ENCODE measurements around the gene COPB1.

The COPB1 gene

DNA sequence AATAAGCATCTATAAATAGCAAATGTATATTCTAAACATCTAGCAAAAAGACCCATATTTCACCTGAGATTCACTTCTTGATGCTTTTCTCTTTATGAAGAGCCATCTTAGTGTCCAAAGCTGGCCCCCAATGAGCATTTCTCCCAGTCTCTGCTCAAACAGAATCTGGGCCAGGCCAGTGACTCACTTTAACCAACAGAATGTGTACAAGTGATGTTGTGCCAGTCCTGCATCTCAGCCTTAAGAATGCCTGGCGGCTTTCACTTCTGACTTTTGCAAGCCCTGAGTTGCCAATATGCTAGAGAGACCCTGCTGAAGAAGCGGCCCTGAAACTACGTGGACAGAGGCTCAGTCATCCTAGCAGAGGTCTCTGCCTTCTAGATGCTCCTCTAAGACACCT lies 6.9 kb upstream of the COPB1 start:
- no peak for DNase-seq

DNA sequence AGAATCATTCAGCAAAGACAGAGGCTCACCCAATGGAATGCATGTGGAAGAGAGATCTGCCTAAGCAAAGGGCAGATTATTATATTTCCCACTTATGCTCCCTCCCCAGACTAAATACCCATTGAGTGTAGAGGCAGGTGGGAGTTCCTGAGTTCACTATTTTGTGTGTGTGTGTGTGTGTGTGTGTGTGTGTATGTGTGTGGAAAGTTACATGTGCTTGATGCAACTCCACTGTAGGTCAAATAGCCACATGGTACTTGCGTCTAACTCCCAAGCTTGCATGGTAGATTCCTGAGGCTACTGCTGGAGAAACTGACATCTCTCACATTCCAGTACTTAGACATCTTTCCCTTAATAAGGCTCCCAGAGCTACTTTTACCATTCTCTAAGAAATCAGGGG lies 3.4 kb upstream of the COPB1 start:
- DNase-seq, result no peak

DNA sequence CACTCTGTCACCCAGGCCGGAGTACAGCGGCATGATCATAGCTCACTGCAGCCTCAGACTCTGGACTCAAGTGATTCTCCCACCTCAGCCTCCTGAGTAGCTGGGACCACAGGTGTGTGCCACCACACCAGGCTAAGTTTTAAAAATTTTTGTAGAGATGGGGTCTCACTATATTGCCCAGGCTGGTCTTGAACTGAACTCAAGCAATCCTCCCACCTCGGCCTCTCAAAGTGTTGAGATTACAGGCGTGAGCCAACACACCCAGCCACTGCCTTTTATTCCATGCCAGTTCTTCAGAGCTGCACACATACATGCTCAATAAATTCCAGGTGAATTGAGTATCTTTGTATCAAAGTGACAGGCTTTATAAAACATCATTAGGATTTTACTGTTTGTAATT lies 2.4 kb upstream of the COPB1 start:
- no peak for DNase-seq

DNA sequence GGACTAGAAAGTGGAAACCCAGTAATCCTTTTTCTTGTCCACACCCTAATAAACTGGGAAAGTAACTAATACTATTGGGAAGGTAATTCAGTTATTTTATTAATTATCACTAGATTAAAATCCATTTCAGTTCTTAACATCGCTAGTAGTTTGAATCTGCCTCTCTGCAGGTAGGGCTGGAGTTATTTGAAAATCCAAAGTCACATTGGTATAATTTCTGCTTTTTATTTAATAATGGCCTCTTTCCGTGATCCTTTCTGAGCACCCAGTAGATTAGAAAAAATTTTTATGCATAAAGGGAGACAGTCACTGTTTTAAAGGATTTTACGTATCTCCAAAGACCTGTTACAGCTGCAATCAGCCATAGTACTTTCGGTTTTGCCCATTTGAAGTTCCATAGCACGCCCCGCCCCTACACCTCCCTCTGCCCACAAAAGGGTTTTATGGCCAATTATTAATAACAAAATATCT lies 605 bp upstream of the COPB1 start:
- DNase-seq, result peak; percentile 3

DNA sequence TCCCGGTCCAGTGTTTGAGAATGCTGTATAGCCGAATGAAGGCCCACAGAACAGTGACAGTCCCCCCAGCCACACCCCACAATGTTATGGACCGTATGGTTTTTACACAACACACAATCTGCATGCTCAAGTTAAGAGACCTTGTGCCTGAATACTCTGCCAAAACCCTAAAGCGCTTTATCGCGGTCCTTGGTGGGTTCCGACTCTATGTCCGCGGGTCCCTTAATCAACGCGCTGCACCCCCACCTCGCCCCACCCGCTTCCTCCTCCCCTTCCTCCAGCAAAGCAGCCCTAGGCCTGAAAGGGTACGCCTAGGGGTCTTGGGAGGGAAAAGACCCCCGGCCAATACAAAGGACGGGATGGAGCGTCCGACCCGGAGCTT lies 442 bp downstream of the COPB1 start:
- no peak for DNase-seq

DNA sequence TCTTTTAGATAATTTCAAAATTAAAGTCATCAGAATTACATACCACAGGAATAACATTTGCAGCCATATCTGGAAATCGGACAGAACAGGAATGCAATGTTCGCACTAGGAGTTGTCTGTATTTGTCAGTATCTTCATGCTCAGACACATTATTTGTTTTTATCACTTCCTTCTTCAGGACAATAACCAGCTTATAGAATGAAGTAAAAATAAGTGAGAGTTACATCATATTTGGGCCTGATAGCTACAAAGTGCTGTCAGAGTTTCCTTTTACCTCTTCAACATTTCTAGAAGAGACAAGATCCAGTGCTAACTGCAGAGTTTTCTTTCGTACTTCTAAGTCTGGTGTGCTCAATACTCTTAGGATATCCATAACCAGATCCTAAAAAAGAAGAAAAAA lies 18.9 kb downstream of the COPB1 start:
- DNase-seq, result no peak

DNA sequence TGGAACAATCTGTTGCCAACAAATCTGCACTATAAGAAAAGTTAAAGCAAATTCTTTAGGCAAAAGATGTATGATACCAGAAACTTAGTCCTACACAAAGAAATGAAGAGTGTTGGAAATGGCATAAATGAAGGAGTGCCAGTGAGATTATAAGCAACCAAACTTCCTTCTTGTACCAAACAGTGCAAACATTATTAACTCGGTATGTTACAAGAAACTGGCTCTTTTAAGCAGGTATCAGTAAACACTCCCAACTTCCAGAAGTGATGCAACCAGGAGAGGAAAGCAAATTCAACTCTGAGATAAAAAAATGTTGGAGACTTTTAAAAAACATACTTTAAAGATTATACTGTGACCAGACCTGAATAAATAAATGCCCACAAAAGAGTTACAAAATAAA lies 28.5 kb downstream of the COPB1 start:
- DNase-seq, result no peak

DNA sequence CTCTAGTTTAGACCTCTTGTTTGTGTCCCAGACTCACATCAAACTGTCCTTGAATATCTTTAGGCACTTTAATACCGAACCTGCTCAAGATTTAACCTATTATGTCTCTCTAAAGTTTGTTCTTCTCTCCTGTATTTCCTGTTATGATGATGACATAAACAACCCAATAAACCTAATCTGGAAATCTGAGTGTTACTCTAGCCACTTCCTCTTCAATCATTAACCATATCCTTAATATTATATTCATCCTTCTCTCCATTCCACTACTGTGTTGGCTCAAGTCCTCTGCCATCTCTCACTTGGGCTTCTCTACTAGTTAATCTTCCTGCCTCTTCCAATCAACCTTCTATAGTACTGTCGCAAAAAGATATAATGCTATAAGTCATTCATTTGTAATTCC lies 36.0 kb downstream of the COPB1 start:
- no peak for DNase-seq

DNA sequence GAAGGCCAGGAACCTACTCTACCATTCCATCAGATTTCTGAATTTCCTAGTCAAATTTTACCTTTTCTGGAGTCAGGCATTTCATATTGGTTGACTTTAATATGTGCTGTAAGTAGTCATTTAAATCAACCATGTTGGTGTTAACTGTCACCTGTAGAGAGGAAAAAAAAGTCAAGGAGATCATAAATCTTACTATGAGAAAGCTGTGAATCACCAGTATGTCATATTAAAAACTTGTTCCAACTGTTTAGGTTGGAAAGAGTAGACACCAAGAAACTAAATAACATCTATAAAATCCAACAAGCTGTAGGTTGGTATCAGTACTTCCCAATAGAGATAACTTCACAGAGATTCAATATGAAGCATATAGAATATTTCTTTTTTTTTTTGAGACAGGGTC lies 39.5 kb downstream of the COPB1 start:
- DNase-seq, result no peak

DNA sequence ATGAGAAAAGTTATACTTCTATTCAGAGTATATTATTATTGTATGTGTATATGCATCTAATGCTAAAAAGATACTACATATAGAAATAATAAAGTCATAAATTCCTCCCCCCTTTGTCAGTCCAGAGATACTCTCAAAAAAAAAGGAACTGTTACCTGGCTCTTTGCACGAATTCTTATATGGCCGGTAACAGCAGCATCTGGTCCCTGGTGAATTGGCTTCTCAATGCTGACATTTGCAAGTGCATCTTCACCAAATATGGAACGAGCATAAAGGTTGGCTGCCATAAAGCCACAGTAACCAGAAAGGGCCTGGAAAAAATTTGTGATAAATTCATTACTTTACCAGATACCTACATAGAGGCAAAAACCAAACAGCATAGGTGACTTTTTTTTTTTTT lies 41.2 kb downstream of the COPB1 start:
- no peak for DNase-seq

DNA sequence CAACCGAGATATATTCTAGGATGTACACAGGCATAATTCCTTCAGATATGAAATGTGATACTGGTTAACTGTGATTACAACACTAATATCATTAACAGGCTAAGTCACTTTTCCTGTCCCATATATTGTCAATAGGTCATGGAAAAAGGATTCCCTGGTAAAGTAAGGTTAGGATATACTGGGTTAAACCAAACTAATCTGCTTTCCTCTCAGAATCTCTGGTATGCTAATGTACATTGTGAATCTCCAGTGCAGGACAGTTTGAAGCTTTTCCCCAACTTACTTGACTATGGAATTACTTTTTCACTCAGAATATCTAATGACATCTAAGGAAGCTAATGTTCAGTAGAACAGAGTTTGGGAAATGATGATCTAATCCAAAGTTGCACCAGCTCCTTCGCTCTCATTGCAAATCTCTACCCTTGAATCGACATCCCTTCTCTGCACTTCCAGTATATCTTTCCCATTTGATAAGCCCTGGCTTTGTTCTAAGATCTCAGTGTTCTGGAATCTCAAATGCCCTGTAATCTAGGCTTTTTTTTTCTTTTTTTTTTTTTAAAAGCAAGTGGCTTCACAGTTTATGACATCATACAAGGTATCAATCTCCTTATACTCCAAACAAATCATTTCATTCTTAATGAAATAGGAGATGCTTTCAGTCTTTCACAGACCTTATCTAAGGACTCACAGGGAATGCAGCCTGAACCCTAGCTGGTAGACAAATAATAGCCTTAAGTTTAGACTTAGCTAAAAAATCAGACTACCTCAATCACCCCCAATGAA lies 43.8 kb downstream of the COPB1 start:
- no peak for DNase-seq

DNA sequence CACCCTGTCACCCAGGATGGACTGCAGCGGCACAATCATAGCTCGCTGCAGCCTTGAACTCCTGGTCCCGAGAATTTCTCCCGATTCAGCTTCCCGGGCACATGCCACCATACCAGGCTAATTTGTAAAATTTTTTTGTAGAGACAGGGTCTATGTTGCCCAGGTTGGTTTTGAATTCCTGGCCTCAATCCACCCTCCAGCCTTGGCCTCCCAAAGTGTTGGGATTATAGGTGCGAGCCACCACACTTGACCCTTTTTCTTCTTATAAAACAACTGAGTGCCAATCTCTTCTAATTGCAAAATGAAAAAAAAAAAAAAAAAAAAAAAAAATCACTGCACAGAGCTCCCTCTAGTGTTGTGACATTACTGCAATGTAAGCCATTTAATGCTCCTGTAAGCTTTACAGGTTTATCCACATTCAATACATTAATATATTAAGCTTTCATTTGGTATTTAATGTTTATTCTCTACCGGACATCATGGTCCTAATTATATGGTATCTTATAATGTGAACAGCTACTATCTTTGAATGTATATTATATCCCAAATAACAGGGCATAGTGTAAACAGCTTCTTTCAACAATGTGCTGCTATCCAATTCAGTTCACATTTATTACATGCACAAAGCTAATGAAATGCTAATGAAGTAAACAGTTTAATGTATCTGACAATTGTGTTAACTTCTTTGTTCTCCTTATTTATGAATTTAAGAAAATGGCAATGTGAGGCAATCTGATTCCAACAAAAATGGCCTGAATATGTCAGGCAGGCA lies 44.6 kb downstream of the COPB1 start:
- no peak for DNase-seq

DNA sequence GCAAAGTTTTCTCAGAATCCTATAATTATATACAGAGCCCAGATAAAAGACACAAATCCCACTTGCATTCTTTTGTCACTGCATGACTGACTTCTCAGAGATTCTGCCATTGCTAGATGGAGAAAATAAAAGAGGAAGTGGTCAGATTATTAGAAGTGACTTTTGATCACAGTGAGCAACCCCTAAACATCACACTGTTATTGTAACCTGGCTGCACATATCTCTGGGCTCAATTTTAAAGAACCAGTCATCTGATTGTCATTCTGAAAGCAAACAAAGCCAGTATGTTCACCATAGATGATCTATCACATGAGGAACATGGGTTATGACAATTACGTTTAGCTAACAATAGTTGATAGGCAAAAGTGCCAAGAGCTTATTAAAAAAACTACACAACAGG lies 47.8 kb downstream of the COPB1 start:
- DNase-seq, result no peak

DNA sequence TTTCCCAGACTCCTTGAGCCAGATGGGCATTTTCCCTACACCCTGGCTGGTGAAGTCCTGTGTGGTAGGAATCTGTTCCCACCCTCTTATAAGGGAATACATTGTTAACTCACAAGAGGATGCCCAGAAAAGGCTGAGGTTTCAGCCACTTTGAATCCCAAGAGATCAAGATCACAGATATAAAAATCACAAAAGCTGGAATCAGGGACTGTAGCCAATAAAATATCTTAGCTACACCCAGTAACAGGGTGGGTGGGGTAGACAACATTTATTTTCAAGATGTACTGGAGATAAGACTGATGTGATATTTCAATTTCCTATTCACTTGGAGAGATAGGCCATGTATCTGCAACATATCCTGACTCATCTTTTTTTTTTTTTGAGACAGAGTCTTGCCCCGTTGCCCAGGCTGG lies 50.3 kb downstream of the COPB1 start:
- DNase-seq, result no peak

DNA sequence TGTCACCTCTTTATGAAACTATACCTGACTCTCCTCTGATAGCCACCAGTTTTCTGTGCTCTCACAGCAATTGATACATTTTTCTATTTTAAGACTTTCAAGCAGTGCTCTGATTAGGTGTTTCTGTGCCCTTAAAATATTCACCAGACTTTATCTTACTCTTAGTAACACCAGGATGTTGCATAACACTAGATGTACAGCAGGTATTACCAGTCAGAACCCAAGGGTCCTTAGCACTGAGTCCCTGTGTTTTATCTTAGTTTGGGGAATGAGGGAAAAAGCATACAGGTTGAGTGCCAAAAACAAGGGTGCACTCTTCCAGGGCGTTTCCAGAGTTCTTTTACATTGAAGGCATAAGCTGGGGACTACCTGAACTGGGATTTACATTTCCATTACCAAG lies 51.4 kb downstream of the COPB1 start:
- DNase-seq, result no peak

DNA sequence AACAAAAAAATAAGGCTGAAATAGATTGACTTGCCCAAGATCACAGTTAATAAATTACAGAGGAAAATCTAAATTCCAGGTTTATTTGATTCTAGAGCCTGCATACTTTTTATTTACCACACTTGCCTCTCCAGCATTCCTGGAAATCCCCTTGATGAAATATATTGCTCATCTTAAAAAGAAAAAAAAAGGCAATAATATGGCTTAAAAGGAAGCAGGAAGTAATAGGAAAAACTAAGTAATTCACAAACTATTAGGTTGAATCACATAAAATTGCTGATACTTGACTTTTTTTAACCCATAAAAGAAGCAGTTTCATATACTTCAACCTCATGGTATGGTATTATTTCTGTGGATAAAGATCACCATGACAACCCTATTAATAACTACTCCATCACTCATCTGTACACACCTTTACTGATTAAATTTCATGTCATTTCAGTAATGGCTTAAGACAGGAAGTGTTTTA lies 52.9 kb downstream of the COPB1 start:
- no peak for DNase-seq

DNA sequence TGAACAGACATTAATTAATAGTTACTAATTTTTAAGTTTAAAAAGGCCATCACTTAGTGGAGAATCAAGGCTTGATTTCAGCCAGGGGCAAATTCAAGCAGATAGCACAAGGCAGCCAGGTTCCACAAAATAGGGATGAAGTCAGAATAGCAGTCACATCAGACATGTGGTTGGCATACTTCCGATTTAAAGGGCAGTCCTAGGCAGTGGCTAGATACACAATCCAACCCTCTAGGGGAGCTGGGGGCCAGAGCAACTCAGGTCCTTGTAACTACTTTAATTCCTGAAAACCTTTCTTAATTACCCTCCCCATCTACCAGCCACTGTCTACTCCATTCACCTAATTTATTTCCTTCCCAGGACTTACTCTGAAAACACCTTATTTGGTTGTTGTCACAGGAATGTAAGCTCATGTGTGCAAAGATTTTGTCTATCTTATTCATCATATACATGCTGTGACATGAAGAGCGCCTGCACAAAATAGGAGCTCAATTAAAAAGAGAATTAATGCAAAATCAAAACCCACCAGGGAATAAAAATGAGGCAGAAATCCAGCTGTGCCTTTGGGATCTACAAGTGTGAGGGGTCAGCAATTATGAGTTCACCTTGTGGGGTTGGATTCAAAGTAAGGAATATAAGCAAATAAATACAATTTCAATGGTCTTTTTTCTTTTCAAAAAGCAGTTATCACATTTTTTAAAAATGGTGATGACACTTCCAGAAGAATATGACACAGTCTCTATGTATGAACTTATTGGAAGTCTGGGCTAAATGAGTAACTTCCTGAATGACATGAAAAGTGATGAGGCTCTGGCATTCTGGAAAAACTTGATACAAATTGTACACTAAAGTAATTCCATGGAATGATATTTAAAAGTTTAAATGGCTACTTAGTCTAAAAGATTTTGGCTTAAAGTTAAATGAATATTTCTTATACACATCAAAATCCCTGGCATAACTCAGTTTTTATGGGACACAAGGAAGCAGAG lies 53.8 kb downstream of the COPB1 start:
- DNase-seq, result no peak

DNA sequence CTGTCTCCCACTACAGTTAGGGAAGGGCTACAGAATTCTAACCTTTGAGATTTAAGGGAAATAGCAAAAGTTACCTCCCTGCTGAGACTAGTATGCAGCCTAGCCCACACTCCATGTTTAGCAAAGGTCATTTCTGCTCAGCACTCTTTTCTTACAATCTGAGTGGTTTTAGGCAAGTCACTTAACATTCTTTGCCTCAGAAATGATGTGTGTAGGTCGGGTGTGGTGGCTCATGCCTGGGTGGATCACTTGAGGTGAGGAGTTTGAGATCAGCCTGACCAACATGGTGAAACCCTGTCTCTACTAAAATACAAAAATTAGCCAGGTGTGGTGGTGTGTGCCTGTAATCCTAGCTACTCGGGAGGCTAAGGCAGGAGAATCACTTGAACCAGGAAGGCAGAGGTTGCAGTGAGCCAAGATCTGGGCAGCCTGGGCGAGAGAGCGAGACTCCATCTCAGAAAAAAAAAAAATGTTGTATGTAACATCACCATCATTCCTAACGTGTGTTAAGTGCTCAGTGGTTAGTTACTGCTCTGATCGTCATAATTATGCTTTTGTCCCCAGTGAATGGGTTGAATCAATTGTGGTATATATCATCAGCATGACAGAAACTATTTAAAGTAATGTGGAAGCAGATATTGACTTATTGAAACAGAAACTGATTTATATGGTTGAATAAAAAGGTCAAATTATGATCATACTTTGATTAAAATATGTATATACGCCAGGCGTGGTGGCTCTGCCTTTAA lies 55.0 kb downstream of the COPB1 start:
- DNase-seq, result no peak

DNA sequence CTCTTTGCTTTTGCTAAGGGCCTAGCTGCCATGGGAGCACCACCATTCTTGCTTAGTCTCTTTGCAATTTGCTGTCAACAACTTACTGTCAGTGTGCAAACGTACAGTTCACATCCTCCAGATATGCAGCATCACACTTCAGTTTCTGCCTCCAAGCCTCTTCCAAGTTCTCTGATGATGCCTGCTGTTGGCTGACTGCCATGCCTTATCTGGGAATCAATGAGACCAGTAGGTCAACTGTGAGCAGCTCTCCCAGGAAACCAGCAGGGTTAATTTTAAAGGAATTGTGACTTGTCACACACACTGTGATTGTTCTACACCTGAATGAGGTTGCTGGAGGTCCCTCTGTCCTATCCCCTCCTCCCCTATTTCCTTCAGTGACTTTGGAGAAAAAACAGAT lies 56.0 kb downstream of the COPB1 start:
- no peak for DNase-seq

DNA sequence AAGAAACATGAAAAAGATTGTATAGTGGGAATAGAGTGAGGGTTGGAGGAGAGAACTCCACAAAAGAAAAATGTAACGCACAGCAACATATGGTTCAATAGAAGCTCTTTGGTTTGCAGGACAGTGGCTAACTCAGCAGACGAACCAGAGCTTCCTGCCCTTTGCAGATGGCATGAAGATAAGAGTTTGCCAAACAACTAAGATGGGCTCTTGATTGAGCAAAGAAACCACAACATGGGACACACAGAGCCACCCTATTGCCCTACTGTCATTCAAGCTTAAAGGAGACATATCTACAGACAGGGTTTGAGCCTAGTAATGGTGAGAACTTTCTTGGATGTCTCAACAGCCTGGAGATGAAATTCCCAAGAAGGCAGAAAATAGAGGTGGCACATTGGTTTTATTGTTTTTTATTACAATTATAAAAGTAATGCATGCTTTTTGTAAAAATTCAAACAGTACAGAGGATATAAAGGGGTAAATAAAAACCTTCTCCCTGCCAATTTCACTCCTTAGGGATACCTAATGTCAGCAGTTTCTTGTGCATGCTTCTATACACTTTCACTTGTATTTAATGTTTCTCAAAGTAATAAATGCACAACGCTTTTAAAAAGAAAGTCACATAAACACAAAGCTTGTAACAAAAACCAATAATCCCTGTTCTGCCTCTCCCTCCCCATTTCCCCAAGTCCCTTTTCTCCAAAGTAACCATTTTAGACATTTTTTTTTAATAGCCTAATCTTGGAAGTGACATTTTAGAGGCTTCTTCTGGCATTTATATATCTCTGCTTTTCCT lies 63.7 kb downstream of the COPB1 start:
- no peak for DNase-seq

DNA sequence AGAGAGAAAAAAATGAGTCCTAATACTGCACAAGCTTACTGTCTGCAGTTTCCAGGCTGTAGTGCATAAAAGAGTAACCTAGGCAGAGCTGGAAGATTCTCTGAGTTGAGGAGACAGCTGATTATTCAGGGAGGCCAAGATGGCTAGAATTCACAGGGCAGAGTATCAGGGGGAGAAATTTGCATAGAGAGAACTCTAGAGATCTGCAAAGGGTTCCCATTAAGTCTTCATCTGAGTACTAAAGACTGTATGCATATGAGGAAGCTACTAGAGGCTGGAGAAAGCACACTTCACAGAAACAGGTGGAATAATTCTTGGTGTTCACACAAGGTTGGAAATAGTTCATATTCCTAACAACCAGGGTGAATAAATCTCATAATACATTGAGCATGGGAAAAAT lies 74.0 kb downstream of the COPB1 start:
- DNase-seq, result no peak

DNA sequence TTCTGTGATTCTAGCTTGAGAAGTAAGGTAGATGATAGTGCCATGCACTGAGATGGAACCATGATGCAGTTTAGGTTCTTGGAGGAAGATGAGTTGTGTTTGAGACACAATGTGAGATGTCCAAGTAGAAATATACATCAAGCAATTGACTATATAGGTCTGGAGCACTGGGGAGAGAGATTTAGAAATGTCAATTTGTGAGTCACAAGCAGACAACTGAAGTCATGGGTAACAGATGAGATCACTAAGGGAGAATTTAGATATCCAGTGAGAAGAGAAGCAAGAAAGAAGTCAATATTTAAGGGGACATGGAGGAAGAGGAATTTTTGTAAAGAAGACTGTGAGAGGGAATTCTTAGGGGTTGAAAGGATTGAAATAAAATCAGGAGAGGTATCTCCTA lies 75.5 kb downstream of the COPB1 start:
- DNase-seq, result no peak

Measured in GDM1 (cell line).